Activated B cell treated with CpG ODN at 0.5 μM for 24 hours (primary cell): Measurements from ENCODE around the gene MPP1. TPM values are rescaled to one million over a fixed set of nuclear protein-coding genes. Genes with fewer than 3 reads are reported as not detected.

Source experiments
- ATAC-seq: fragments of 200-7000 bp; cut with Tn5 transposase; one replicate; pipeline ENCODE4 v1.10.0; 2021; ENCODE audit warnings: low read depth, mild to moderate bottlenecking, moderate library complexity
- CTCF ChIA-PET: fragments of 350-600 bp; sonication (Branson Sonifier 250); formaldehyde crosslinking; loops from one replicate; lab custom pipeline; 2021; ENCODE audit warnings: antibody characterized with exemption; lab: Charles Lee
- POLR2A ChIA-PET: fragments of 350-600 bp; sonication (Branson Sonifier 250); formaldehyde crosslinking; loops from one replicate; lab custom pipeline; 2021; ENCODE audit warnings: antibody characterized with exemption; lab: Charles Lee
- DNase-seq: peaks from one replicate; pipeline ENCODE4 v3.0.0; 2022
- H3K27ac Mint-ChIP-seq: one replicate; pipeline ENCODE4 v1.8.0; 2020; ENCODE audit warnings: mixed read lengths
- H3K27me3 Mint-ChIP-seq: one replicate; pipeline ENCODE4 v1.8.0; 2021; ENCODE audit warnings: mixed read lengths
- H3K36me3 Mint-ChIP-seq: one replicate; pipeline ENCODE4 v1.8.0; 2021; ENCODE audit warnings: low read depth, mixed read lengths
- H3K4me1 Mint-ChIP-seq: one replicate; pipeline ENCODE4 v1.8.0; 2021; ENCODE audit warnings: mixed read lengths
- H3K4me3 Mint-ChIP-seq: one replicate; pipeline ENCODE4 v1.8.0; 2020; ENCODE audit warnings: mild to moderate bottlenecking, mixed read lengths
- H3K9me3 Mint-ChIP-seq: one replicate; pipeline ENCODE4 v1.8.0; 2020; ENCODE audit warnings: mixed read lengths
- CTCF ChIP-seq: fragments of 200-600 bp; IDR thresholded peaks from one replicate; pipeline ENCODE4 v1.8.0; 2022; ENCODE audit warnings: antibody characterized with exemption, mild to moderate bottlenecking
- intact Hi-C: fragments of 100-400 bp; cut with micrococcal nuclease; formaldehyde crosslinking; loops from one replicate; pipeline ENCODE4 v1.15.1; 2024
- total RNA-seq: library from RNA; stranded (reverse); gene quantifications from 2 replicates; pipeline ENCODE4 v1.2.3, GENCODE V29; 2022

The MPP1 gene
- total RNA-seq, 1 donor from 2014 or later: 7.2 TPM

- H3K9me3 Mint-ChIP-seq: no peaks in the 10 kb centered on the region
Observed at GRCh38 chrX:154833746-154834274, 28.5 kb upstream of the MPP1 start.

GRCh38 chrX:154829926-154830442 is 24.7 kb upstream of the MPP1 start:
- H3K4me3 Mint-ChIP-seq: no peak overlapping the region
- peaks cover 31% of the 10 kb centered on the region for H3K4me1 Mint-ChIP-seq
- no peaks in the 10 kb centered on the region for H3K27me3 Mint-ChIP-seq
- no peak for TF ChIP-seq CTCF
- H3K27ac Mint-ChIP-seq: peak overlapping the region; percentile 35
- H3K36me3 Mint-ChIP-seq: no peaks in the 10 kb centered on the region
- CTCF ChIA-PET: no interaction called here
- DNase-seq: no peak
- intact Hi-C loops: loop anchor here (5.0 kb wide), 1 partner anchor 197 kb away; the partner anchor contains the start of gene FUNDC2
- ATAC-seq: no peak
- POLR2A ChIA-PET: no interaction called here
- H3K9me3 Mint-ChIP-seq: no peaks in the 10 kb centered on the region

More at GRCh38 chrX:154833746-154834274, 28.5 kb upstream of the MPP1 start:
- Mint-ChIP-seq H3K27ac (no peak overlapping the region), H3K36me3 (no peaks in the 10 kb centered on the region), H3K4me1 (peaks cover 11% of the 10 kb centered on the region), H3K4me3 (no peak overlapping the region), H3K27me3 (no peaks in the 10 kb centered on the region)
- intact Hi-C loops: no loop called here
- TF ChIP-seq CTCF: no peak
- CTCF ChIA-PET: no interaction called here
- ATAC-seq: no peak
- DNase-seq: no peak
- POLR2A ChIA-PET: no interaction called here

GRCh38 chrX:154829134-154829533 is 23.8 kb upstream of the MPP1 start:
- DNase-seq (no peak), ATAC-seq (no peak)
- Mint-ChIP-seq H3K27ac (peak overlapping the region; percentile 73), H3K4me1 (peaks cover 31% of the 10 kb centered on the region), H3K36me3 (no peaks in the 10 kb centered on the region), H3K9me3 (no peaks in the 10 kb centered on the region), H3K4me3 (peak overlapping the region; percentile 16), H3K27me3 (no peaks in the 10 kb centered on the region)
- intact Hi-C loops: loop anchor here (5.0 kb wide), 1 partner anchor 198 kb away; the partner anchor contains the start of gene FUNDC2
- ChIA-PET CTCF (no interaction called here), POLR2A (interaction anchor here (1.4 kb wide), 1 partner anchor 23 kb away, joined by 3 read pairs; no protein-coding TSS in a partner anchor)
- TF ChIP-seq CTCF: no peak

GRCh38 chrX:154828016-154828408 is 22.7 kb upstream of the MPP1 start:
- ChIA-PET POLR2A (interaction anchor here (0.9 to 1.4 kb wide), 2 partner anchors 9 to 22 kb away, joined by 3 to 5 read pairs; no protein-coding TSS in a partner anchor), CTCF (interaction anchor here (1.9 kb wide), 1 partner anchor 79 kb away, joined by 5 read pairs; no protein-coding TSS in a partner anchor)
- no peaks in the 10 kb centered on the region for H3K9me3 Mint-ChIP-seq
- no peaks in the 10 kb centered on the region for H3K27me3 Mint-ChIP-seq
- peak overlapping the region; percentile 92 for H3K27ac Mint-ChIP-seq
- no peak for TF ChIP-seq CTCF
- H3K4me3 Mint-ChIP-seq: no peak overlapping the region
- no peaks in the 10 kb centered on the region for H3K36me3 Mint-ChIP-seq
- ATAC-seq: no peak
- DNase-seq: no peak
- intact Hi-C loops: loop anchor here (5.0 kb wide), 1 partner anchor 199 kb away; the partner anchor contains the start of gene FUNDC2
- peaks cover 31% of the 10 kb centered on the region for H3K4me1 Mint-ChIP-seq
